Stimulated activated CD4-positive, alpha-beta T cell treated with anti-CD3 and anti-CD28 coated beads, Interleukin-1b, Interleukin-23, amount 100 ng/mL, for 1 hour (primary cell): Measurements from ENCODE around the gene S100A10.

Experiments used
- DNase-seq, 2 donors: peaks; one replicate each; pipeline ENCODE4 v3.0.0-alpha.2; 2020; ENCODE audit warnings: low read depth in 2 of 2

S100A10 gene

GRCh38 chr1:151964510-151964909, 29.1 kb downstream of the S100A10 start:
- no peak for DNase-seq

GRCh38 chr1:151963288-151963687, 30.4 kb downstream of the S100A10 start:
- no peak for DNase-seq

- DNase-seq: no peak
Observed at GRCh38 chr1:151961833-151962232, 31.8 kb downstream of the S100A10 start.

GRCh38 chr1:151960780-151961513, 32.7 kb downstream of the S100A10 start:
- DNase-seq: no peak

- no peak for DNase-seq
Observed at GRCh38 chr1:151958959-151959358, 34.7 kb downstream of the S100A10 start.

- DNase-seq: no peak
Observed at GRCh38 chr1:151956957-151957497, 36.6 kb downstream of the S100A10 start.

GRCh38 chr1:151953409-151954094, 40.1 kb downstream of the S100A10 start:
- no peak for DNase-seq

- DNase-seq: no peak
Observed at GRCh38 chr1:151952811-151953210, 40.8 kb downstream of the S100A10 start.

GRCh38 chr1:151949371-151950193, 44.1 kb downstream of the S100A10 start:
- DNase-seq: no peak

GRCh38 chr1:151948506-151948905, 45.2 kb downstream of the S100A10 start:
- no peak for DNase-seq

- no peak for DNase-seq
Observed at GRCh38 chr1:151947140-151947539, 46.5 kb downstream of the S100A10 start.

GRCh38 chr1:151945725-151946722, 47.6 kb downstream of the S100A10 start:
- DNase-seq: peak; percentile 11 to 70

GRCh38 chr1:151944857-151945575, 48.6 kb downstream of the S100A10 start:
- no peak for DNase-seq

GRCh38 chr1:151944126-151944856, 49.4 kb downstream of the S100A10 start:
- DNase-seq: no peak

- no peak for DNase-seq
Observed at GRCh38 chr1:151943591-151943990, 50.1 kb downstream of the S100A10 start.

GRCh38 chr1:151942882-151943281, 50.8 kb downstream of the S100A10 start:
- DNase-seq: no peak

GRCh38 chr1:151940541-151940940, 53.1 kb downstream of the S100A10 start:
- DNase-seq: no peak

- no peak for DNase-seq
Observed at GRCh38 chr1:151939779-151940178, 53.9 kb downstream of the S100A10 start.

- DNase-seq: no peak
Observed at GRCh38 chr1:151939141-151939540, 54.5 kb downstream of the S100A10 start.

GRCh38 chr1:151936653-151937052, 57.0 kb downstream of the S100A10 start:
- no peak for DNase-seq
